ENCODE measurements around the gene MON1A.
A peak's percentile ranks its signal among the peaks of the same experiment; 100 is the strongest.
"Not testable (repeated sequence)": the region's sequence is repeated elsewhere in the genome, so short reads cannot be mapped to it uniquely, and the experiment has no call there.

Gene MON1A

GRCh38 chr3:49929291-49930167 lies at the start of gene MON1A:
MON1A (minus strand) TSS chr3:49929811; CDS start chr3:49913346, 16,465 bp downstream.
- FAIRE-seq (no peak), DNase-seq (ENCODE audit: low spot score) (peak; percentile 95)

- FAIRE-seq = no peak
- DNase-seq (ENCODE audit: low spot score) = no peak
Measured at GRCh38 chr3:49976942-49977341, 47.3 kb upstream of the MON1A start.

DNA sequence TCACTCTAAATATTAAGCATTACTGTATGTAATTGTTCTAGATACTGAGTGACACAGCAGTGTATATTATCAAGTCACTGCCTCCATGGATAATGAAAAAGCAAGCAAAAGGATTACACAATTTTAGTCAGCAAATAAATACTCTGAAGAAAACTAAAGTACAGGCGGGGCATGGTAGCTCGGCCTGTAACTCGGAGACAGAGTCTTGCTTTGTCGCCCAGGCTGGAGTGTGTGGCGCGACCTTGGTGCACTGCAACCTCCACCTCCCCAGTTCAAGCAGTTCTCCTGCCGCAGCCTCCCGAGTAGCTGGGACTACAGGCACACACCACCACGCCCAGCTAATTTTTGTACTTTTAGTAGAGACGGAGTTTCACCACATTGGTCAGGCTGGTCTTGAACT lies 43.0 kb upstream of the MON1A start:
- FAIRE-seq (no peak), DNase-seq (ENCODE audit: low spot score) (no peak)

- DNase-seq (ENCODE audit: low spot score) = no peak
- no peak for FAIRE-seq
Measured at GRCh38 chr3:49968346-49968745, 38.7 kb upstream of the MON1A start.

GRCh38 chr3:49967291-49967690 lies 37.7 kb upstream of the MON1A start:
- no peak for DNase-seq (ENCODE audit: low spot score)
- FAIRE-seq = no peak

- DNase-seq (ENCODE audit: low spot score) = no peak
- no peak for FAIRE-seq
Measured at GRCh38 chr3:49966233-49966942, 36.8 kb upstream of the MON1A start.

GRCh38 chr3:49955636-49956035 lies 26.0 kb upstream of the MON1A start:
- DNase-seq (ENCODE audit: low spot score) (no peak), FAIRE-seq (no peak)

DNA sequence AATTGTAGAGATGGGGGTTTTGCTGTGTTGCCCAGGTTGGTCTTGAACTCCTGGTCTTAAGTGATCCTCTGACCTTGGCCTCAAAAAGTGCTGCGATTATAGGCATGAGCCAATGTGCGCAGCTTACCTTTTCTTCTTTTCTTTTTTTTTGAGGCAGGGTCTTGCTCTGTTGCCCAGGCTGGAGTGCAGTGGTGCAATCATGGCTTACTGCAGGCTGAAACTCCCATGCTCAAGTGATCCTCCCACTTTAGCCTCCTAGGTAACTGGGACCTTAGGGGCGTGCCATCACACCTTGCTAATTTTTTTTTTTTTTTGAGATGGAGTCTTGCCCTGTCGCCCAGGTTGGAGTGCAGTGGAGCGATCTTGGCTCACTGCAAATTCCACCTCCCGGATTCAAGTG lies 23.3 kb upstream of the MON1A start:
- DNase-seq (ENCODE audit: low spot score) (no peak), FAIRE-seq (no peak)

DNA sequence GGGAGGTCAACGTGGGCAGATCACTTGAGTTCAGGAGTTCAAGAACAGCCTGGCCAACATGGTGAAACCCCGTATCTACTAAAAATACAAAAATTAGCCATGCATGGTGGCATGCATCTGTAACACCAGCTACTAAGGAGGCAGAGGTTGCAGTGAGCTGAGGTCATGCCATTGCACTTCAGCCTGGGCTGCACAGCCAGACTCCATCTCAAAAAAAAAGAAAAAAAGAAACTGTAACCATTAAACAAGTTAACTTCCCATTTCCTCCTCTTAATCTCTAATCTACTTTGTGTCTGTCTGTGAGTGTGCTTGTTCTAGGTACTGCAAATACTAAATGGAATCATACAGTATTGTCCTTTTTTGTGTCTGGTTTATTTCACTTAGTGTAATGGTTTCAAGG lies 13.0 kb upstream of the MON1A start:
- no peak for DNase-seq (ENCODE audit: low spot score)
- FAIRE-seq = no peak

- no peak for DNase-seq (ENCODE audit: low spot score)
- FAIRE-seq = no peak
Measured at GRCh38 chr3:49940667-49941249, 11.1 kb upstream of the MON1A start.

DNA sequence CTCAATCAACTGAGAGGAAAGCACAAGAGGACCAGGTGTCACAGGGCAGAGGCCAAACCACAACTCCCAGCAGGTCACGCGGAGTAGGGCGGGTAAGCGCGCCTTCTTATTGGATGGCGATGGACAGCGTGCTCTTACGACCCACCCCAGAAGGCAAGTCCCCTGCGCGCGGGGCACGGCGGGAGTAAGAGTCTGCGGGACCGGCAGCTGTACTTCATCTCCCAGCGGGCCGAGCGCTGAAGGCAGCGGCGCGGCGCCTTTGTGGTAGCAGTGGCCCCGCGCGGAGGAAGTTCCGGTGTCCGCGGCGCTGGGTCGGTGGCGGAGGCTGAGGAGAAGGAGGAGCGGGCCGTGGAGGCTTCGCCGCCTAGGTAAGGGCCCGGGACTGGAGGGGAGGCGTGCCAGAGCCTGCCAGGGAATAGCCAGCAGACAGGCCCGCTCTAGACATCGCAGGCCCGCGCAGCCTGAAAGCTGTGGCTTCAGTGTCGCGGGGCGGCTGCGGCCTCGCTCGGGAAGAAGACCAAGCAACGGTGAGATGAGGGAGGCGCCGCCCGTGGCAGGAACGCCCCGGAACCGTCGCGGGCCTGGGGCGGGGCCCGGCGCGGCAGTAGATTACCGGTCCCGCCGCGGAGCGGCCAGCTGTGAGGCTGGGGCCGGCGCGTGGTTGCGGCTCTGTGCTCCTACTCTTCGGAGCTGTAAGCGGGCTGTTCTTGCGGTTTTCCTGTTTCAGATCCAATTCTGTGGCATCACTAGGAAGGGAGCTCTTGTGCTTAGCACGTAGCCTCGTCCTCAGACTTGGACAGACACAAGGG lies 10.5 kb upstream of the MON1A start, which contains the start of gene RBM6:
TSS of gene RBM6 (plus strand) at position 293 of the 809 bp plus-strand sequence. CDS start 22,492 bp downstream, outside the sequence.
- FAIRE-seq = peak; percentile 85

DNA sequence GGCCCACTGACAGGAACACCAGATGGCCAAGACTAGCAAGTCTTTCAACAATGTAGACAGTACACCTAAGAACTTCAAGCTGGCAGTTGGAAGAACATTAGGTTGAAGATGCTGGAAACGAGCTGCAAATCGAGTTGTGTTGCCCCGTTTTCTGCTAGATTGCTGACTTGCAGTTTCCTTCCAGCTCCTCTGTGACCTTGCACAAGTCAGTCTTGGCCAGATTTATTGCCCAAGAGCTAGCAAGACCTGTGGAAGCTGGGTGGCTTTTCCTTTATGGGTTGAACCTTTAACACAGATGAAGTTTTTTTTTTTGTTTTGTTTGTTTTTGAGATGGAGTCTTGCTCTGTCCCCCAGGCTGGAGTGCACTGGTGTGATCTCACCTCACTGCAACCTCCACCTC lies 7.5 kb upstream of the MON1A start:
- FAIRE-seq (no peak), DNase-seq (ENCODE audit: low spot score) (no peak)

More for the DNA sequence above, 10.5 kb upstream of the MON1A start, which contains the start of gene RBM6:
- DNase-seq (ENCODE audit: low spot score) = peak; percentile 99

GRCh38 chr3:49932281-49932680 lies 2.7 kb upstream of the MON1A start:
- DNase-seq (ENCODE audit: low spot score); FAIRE-seq: not testable (repeated sequence)

- no peak for DNase-seq (ENCODE audit: low spot score)
- FAIRE-seq = peak; percentile 30
Measured at GRCh38 chr3:49930922-49931321, 1.3 kb upstream of the MON1A start.

DNA sequence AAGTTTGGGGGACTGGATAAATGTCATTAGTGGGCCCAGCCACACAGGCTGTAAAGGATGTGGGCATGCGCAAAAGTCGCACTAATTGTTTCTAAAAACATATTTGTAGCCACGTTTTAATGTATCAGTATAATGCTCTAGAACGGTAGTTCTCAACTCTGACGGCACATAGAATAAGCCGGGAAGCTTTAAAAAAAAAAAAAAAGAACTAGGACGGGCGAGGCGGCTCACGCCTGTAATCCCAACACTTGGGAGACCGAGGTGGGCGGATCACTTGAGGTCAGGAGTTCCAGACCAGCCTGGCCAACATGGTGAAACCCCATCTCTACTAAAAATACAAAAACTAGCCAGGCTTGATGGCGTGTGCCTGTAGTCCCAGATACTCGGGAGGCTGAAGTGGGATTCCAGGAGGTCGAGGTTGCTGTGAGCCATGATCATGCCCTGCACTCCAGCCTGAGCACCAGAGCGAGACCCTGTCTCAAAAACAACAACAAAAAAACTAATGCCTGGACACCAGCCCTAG lies 618 bp upstream of the MON1A start:
- FAIRE-seq (no peak), DNase-seq (ENCODE audit: low spot score) (no peak)

GRCh38 chr3:49928481-49929017 lies 1.1 kb downstream of the MON1A start:
- peak; percentile 9 for FAIRE-seq
- no peak for DNase-seq (ENCODE audit: low spot score)

DNA sequence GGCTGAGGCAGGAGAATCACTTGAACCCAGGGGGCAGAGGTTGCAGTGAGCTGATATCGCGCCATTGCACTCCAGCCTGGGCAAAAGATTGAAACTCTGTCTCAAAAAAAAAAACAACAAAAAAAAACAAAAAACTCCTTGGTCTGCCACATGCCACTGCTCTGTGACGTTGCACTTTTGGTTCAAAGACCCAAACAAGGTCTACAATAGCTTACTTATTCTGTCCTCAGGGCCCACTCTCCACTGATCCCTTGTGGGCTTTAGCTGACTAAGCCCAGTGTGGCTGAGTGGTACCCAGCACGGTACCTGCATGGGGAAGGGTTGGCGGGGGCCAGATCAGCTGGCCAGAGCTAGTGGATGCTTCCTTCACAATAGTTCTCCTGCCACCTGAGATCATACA lies 1.8 kb downstream of the MON1A start:
- FAIRE-seq (no peak), DNase-seq (ENCODE audit: low spot score) (no peak)

DNA sequence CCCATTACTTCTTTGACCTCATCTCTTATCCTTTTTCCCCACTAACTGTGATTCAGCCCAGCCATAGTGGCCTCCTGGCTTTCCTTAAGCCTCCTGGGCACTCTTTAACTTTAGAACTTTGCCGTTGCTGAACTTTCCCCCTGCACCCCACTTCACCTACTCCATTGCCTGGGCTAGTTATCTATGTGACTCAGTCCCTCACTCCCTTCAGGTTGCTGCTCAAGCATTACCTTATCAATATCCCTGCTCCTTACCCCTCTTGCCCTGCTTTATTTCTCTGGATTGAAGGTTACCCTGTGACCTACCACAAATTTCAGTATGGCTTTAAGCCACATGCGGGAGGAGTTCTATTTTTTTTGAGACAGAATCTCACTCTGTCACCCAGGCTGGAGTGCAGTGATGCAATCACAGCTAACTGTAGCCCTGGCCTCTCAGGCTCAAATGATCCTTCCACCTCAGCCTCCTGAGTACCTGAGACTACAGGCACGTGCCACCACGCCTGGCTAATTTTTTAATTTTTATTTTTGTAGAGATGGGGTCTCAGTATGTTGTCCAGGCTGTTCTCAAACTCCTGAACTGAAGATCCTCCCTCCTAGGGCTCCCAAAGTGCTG lies 3.4 kb downstream of the MON1A start:
- no peak for FAIRE-seq
- DNase-seq (ENCODE audit: low spot score) = no peak

DNA sequence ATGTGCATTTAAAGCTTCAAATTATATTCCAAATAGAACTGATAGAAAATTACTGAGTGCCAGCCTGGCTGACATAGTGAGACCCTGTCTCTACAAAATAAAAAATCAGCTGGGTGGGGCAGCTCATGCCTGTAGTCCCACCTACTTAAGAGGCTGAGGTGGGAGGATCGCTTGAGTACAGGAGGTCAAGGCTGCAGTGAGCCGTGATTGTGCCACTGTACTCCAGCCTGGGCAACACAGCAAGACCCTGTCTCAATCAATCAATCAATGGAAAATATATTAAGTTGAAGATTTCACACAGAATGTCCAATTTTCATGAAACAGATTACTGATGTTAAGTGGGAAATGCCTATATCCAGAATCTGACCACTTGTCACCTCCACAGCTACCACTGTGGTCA lies 4.1 kb downstream of the MON1A start:
- DNase-seq (ENCODE audit: low spot score) = no peak
- FAIRE-seq = no peak

DNA sequence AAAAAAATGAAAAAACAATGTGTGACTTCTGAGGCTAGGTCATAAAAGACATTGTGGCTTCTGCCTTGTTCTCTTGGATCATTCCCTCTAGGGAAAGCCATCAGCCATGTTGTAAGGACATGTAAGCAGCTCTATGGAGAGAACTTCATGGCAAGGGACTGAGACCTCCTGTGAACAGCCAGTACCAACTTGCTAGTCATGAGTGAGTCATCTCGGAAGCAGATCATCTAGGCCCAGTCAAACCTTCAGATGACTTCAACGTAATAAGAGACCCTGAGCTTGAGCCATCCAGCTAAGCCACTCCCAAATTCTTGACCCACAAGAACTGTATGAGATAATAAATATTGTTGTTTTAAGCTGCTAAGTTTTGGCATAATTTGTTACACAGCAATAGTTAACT lies 4.9 kb downstream of the MON1A start:
- no peak for FAIRE-seq
- peak; percentile 32 for DNase-seq (ENCODE audit: low spot score)
